Dedifferentiated amniotic fluid mesenchymal stem cell (primary cell): Measurements from ENCODE around the gene CCNF.
A peak's percentile ranks its signal among the peaks of the same experiment; 100 is the strongest.
"Not testable (repeated sequence)": the region's sequence is repeated elsewhere in the genome, so short reads cannot be mapped to it uniquely, and the experiment has no call there.

ENCODE experiments used
- DNase-seq: peaks from one replicate; pipeline ENCODE4 v3.0.0-alpha.2; 2016; ENCODE audit errors: extremely low spot score

Gene CCNF

DNA sequence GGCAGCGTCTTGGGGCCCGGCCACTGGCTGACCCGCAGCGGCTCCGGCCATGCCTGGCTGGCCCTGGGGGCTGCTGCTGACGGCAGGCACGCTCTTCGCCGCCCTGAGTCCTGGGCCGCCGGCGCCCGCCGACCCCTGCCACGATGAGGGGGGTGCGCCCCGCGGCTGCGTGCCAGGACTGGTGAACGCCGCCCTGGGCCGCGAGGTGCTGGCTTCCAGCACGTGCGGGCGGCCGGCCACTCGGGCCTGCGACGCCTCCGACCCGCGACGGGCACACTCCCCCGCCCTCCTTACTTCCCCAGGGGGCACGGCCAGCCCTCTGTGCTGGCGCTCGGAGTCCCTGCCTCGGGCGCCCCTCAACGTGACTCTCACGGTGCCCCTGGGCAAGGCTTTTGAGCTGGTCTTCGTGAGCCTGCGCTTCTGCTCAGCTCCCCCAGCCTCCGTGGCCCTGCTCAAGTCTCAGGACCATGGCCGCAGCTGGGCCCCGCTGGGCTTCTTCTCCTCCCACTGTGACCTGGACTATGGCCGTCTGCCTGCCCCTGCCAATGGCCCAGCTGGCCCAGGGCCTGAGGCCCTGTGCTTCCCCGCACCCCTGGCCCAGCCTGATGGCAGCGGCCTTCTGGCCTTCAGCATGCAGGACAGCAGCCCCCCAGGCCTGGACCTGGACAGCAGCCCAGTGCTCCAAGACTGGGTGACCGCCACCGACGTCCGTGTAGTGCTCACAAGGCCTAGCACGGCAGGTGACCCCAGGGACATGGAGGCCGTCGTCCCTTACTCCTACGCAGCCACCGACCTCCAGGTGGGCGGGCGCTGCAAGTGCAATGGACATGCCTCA lies 42.6 kb downstream of the CCNF start:
- no peak for DNase-seq

- DNase-seq: no peak
Observed at GRCh38 chr16:2472488-2472864, 43.2 kb downstream of the CCNF start.

- no peak for DNase-seq
Observed at GRCh38 chr16:2472885-2473445, 43.7 kb downstream of the CCNF start.

DNA sequence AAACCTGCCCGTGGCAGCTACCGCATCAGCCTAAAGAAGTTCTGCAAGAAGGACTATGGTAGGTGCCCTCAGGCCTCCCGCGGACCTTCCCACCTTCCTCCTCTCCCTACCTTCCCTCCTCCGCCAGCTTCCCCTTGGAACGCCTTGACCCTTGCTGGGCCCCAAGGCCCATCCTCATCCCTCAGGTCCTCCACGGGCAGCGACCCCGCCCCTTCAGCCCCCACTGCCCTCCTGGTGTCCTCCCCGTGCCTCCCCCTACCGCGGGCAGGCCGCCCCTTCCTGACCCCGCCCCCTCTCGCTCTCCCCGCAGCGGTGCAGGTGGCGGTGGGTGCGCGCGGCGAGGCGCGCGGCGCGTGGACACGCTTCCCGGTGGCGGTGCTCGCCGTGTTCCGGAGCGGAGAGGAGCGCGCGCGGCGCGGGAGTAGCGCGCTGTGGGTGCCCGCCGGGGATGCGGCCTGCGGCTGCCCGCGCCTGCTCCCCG lies 44.2 kb downstream of the CCNF start:
- no peak for DNase-seq

DNA sequence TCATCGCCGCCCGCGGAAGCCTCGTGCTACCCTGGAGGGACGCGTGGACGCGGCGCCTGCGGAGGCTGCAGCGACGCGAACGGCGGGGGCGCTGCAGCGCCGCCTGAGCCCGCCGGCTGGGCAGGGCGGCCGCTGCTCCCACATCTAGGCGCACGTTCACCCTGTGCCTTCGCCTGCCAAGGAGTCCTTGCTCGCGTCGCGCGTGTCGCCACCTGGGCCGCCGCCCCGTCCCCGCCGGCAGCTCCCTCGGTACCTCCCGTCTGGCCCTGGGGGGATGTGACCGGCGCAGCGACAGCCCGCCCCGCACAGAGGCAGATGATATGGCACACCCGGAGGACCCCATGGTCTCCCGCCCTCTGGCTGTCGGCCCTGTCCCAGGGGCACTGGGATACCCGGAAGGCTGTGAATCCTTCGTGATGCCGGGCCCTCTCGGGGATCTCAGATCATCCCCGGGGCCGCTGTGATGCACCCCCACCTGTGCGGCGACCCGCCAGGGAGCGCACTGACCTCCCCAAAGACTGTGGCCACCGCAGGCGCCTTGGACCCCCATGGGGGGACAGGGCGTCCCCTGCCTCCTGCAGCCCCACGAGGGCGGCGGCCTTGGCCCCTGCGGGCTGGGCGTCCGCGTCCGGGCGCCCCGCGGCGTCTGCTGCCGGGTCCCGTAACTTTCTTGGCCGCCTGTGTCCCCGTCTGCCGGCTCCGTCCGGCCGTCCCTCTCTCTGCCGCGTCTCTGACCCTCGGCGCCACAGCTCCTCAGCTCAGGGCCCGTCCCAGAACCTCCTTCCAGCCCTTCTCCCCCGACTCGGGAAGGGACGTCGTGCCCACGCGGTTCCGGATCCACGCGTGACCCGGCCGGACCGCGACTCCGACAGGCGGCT lies 45.0 kb downstream of the CCNF start:
- no peak for DNase-seq

GRCh38 chr16:2474877-2475412 lies 45.7 kb downstream of the CCNF start, which contains the start of gene TBC1D24:
Gene TBC1D24, plus strand, starts transcription at chr16:2475127. Its CDS starts 21,022 bp downstream, at chr16:2496149.
- DNase-seq: peak; percentile 75

DNA sequence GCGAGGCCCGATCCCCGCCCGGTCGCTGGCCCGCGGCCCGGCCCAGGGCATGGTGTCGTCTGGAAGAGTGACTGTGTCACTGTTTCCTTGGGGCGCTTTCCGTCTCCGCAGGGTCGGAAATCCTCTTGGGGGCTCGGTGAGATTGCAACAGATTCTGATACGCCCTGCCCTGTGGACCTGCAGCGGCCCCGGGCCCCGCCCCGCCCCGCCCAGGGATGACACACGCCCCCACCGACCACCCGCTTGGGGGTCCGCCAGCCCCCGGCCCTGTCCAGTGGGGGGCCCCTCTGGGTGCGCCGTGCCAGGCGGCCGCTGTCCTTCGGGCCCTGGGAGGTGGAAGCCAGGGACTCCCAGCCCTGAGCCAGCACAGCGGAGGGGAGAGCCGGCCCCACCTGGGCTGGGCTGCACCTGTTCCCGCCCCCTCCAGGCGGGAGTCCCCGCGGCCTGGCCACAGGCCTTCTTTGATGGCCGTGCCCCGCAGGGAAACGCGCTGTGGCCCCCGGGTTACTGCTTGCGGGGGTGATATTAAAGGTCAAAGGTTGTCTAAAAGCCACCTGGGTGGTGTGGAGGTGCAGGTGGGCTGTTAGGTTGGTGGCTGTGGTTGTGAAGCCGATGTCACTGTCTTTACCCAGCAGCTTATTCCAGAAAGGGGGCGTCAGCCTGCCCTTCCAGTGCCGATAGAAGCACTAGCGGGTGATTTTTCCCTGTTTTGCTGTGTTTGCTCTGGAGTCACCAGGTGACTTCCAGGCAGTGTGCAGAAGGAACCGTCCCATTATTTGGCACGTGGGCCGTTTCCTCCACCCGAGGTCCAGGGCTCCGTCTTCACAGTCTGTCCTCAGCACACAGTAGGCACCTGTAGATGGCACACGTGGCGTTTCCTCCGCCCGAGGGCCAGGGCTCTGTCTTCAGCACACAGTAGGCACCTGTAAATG lies 46.4 kb downstream of the CCNF start:
- no peak for DNase-seq

DNA sequence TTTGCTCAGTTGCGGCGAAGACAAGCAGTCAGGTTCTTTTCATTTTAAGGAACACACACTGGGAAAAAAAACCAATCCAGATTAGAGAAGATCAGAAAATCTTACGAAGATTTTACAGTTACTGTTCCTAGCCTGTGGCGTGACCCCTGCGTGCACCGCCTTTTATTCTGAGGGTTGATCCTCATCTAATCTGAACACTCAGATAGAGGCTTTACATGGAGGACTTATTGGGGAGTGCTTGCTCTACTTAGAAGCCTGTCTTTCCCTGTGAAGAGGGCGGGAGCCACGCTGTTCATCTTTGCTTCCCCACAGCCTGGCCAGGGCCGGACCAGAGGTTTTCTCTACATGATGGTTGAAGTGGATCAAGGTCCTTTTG lies 47.1 kb downstream of the CCNF start:
- DNase-seq: no peak

DNA sequence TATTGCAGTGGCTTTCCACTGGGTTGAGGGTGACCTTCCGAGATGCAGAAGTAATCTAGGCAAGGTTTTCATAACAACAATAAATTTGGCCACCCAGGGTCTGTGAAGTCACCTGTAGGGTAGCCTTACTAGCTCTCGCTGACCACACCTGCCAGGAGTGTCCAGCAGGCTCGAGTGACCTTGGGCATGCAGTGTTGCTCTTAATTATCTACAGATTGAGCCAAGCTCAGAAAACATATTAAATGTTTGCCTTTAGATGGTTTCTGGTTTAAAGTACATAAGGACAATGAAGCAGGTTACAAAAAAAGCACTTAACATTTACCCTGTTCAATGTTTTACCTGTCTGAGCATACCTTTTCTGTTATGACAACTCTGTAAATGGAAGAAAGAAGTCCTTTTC lies 47.5 kb downstream of the CCNF start:
- DNase-seq: no peak

DNA sequence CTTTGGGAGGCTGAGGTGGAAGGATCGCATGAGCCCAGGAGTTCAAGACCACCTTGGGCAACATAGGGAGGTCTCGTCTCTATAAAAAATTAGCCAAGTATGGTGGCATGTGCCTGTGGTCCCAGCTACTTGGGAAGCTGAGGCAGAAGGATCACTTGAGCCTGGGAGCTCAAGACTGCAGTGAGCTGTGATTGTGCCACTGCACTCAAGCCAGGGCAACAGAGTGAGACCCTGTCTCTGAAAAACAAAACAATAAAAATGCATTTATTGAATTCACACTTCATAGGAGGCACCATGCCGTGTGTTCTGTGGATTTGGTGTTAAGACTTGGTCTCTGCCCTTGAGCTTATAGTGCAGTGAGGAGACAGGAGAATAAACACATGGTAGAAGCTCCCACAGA lies 48.1 kb downstream of the CCNF start:
- DNase-seq: no peak

DNA sequence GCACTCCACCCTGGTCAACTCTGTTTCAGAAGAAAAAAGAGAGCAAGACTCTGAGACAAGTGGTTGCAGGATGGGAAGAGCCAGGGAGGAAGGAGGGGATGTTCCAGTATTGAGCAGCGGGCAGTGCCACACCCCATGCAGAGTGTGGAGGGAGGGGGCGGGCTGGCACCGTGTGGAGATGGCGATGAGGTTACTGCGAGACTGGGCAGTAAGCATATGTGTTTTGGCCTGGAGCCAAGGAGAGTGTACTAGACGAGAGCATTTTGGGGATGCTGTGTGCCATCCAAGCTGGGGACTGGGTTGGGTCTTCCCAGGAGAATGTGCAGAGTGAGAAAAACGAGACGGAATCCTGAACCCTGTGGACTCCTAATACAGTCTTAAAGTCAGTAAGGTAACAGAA lies 49.0 kb downstream of the CCNF start:
- no peak for DNase-seq

DNA sequence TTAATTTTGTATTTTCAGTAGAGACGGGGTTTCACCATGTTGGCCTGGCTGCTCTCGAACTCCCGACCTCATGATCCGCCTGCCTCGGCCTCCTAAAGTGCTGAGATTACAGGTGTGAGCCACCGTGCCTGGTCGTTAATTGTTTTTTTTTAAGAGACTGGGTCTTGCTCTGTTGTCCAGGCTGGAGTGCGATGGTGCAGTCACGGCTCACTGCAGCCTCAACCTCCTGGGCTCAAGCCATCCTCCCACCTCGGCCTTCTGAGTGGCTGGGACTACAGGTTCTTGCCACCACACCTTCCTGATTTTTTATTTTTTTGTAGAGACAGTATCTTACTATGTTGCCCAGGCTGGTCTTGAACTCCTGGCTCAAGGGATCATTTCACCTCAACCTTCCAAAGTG lies 50.7 kb downstream of the CCNF start:
- not testable (repeated sequence) for DNase-seq

DNA sequence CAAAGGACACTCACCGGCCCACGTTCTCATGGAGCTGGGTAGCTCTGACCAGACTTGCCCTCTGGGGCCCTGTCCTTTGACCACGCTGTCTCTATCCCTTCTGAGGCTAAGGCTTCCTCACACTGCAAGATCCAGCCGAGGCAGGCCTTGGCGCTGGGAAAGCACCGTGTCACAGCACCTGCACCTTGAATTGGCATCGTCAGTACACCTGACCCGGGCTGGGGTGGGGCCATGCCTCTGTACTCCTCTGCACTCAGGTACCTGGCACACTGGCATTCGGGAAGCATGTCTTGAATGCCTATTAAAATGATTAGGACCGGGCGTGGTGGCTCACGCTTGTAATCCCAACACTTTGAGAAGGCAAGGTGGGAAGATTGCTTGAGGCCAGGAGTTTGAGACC lies 51.7 kb downstream of the CCNF start:
- DNase-seq: no peak

DNA sequence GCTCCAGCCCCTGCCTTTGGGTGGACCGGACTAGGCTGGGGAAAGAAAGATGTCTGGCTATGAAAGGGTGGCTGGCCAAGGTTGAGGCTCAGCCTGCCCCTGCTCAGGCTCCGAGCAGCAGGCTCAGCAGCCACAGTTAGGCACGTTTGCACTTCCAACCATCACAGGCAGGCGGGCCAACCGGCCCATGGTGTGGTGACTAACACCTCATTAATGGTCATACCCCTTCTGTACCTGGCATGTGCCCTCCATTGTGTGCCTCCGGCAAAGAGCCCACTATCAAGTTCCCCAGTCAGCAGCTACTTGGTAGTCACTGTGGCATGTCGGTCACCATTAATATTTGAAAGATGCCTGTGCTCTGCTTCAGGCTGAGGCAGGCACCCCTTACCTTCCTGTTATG lies 52.4 kb downstream of the CCNF start:
- DNase-seq: no peak

DNA sequence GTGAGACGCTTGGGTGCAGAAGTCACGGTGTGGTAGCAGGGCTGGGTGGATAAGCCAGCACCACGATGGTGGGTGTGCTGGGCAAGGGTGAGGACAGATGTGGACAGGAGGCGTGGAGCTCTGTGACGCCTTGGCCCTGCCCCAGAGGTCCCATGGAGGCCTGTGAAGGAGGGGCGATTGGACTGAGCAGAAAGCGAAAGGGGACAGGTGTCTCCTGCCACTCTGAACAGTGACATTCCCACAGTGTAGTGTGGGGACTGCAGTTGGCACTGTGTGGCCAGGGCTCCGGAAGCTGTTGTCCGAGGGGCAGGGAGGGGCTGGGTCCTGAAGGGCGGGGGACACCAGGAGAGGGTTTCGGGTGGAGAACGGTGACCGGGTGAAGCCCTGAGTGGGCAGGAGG lies 53.0 kb downstream of the CCNF start:
- DNase-seq: no peak

GRCh38 chr16:2482708-2483534 lies 53.7 kb downstream of the CCNF start:
- DNase-seq: peak; percentile 29

DNA sequence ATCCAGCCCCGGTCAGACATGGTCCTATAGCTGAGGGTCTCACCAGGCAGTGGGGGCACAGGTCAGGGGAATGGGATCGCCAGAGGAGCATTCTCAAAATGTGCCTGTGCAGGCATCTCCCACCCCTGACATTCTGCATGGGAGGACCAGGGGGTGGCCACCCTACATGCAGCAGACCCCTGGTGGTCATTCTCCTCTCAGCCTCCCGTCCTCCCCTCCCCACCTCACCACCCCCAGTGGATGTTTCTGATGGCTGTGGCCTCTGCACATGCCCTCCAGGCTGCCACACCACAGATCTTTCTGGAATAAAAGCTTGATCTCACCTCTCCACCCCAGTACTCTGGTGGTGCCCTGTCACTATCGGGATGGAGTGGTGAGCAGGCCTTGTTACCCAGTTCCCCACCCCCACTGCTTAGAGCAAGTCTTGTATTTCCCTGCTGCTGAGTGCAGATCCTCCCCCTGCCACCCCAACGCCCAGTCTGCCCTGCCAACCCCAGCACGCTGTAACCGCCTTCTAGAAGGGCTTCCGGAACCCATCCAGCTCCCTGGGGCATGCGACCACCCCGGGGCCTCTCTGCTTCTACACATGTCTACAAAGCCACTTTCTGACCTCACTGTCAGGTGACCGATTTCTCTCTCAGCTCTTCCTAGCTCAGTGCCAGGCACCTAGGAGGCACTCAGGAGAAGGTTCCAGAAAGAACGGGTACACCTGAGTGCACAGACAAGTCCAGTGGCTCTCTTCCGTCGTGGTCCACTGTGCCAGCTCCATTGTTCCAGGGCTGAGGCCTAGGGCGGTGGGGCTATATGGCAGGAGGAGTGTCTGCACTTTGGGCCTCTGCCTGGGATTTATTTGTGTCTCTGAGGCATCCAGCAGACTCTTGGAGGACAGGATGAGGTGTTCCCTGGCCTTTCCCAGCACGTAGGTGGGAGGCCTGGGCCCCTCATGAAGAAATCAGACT lies 55.0 kb downstream of the CCNF start:
- DNase-seq: no peak

- no peak for DNase-seq
Observed at GRCh38 chr16:2484898-2485508, 55.8 kb downstream of the CCNF start.
